Measurements from ENCODE around the gene BRIP1. TPM values are rescaled to one million over a fixed set of nuclear protein-coding genes. Genes with fewer than 3 reads are reported as not detected.
"Not testable (repeated sequence)": the region's sequence is repeated elsewhere in the genome, so short reads cannot be mapped to it uniquely, and the experiment has no call there.

The BRIP1 gene
- total and polyA plus RNA-seq, 8 donors = 3.4 to 18.1 (median 12.1) TPM

DNA sequence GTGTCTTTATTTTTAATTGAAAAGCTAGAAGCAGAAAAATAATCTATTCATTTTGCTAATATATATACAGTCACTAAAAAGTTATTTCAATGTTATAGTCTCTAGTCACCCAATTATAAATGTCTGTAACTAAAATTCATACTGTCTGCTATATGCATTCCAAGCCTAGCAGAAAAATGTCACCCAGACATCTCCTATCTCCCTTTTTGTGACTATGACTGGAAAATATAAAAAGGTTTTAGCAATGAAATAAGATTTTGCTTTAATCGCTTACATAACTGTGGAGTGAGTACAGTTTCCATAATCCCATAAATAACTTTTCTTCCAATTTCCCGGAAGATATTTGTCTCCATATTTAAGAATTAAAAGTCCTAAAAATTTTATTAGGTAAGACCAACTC lies 88.6 kb downstream of the BRIP1 start:
- ATAC-seq (no peak), DNase-seq (no peak)
- no peak overlapping the region for H3K27ac ChIP-seq
- H3K4me3 ChIP-seq = no peak overlapping the region
- H3K9me3 ChIP-seq = peaks cover 4 to 18% of the 10 kb centered on the region in 2 donors
- peaks cover 0 to 4% of the 10 kb centered on the region in 2 donors for H3K36me3 ChIP-seq
- no peaks in the 10 kb centered on the region for H3K4me1 ChIP-seq
- H3K27me3 ChIP-seq = no peaks in the 10 kb centered on the region
- TF ChIP-seq, protein P1, sequence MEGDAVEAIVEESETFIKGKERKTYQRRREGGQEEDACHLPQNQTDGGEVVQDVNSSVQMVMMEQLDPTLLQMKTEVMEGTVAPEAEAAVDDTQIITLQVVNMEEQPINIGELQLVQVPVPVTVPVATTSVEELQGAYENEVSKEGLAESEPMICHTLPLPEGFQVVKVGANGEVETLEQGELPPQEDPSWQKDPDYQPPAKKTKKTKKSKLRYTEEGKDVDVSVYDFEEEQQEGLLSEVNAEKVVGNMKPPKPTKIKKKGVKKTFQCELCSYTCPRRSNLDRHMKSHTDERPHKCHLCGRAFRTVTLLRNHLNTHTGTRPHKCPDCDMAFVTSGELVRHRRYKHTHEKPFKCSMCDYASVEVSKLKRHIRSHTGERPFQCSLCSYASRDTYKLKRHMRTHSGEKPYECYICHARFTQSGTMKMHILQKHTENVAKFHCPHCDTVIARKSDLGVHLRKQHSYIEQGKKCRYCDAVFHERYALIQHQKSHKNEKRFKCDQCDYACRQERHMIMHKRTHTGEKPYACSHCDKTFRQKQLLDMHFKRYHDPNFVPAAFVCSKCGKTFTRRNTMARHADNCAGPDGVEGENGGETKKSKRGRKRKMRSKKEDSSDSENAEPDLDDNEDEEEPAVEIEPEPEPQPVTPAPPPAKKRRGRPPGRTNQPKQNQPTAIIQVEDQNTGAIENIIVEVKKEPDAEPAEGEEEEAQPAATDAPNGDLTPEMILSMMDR (IDR thresholded peaks at IDR 0.05) = no peak
- intact Hi-C loops (cut with DNase I) = no loop called here

DNA sequence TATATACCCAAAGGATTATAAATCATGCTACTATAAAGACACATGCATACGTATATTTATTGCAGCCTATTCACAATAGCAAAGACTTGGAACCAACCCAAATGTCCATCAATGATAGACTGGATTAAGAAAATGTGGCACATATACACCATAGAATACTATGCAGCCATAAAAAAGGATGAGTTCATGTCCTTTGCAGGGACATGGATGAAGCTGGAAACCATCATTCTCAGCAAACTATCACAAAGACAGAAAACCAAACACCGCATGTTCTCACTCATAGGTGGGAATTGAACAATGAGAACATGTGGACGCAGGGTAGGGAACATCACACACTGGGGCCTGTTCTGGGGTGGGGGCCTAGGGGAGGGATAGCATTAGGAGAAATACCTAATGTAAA lies 89.2 kb downstream of the BRIP1 start:
- H3K36me3 ChIP-seq; H3K27ac ChIP-seq; DNase-seq; H3K4me1 ChIP-seq; H3K4me3 ChIP-seq; H3K27me3 ChIP-seq; ATAC-seq; intact Hi-C loops (cut with DNase I): not testable (repeated sequence)
- H3K9me3 ChIP-seq = peaks cover 4 to 18% of the 10 kb centered on the region in 2 donors

DNA sequence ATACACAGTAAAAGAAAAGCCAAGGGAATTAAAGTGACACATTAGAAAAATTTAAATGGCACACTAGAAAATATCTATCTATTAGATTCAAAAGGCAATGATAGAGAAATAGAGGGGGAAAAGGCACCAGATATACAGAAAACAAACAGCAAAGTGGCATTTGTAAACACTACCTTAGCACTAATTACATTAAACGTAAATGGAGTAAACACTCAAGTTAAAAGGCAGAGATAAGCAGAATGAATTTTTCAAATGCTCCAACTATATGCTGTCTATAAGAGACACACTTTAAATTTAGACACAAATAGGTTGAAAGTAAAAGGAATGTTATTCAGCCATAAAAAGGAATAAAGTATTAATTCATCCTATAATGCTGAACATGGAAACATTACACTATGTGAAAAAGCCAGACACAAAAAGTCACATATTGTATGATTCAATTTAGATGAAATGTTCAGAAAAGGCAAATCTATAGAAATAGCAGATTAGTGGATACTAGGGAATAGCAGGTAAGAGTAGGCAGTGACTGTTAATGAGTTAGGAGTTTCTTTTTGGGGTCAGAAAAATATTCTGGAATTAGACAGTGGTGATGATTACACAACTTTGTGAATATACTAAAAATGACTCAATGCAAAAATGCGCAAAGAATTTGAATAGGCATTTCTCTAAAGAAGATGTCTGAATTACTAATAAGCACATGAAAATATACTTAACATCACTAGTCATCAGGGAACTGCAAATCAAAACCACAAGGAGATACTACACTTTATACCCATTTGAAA lies 92.4 kb downstream of the BRIP1 start:
- TF ChIP-seq, protein P1 (IDR thresholded peaks at IDR 0.05) = no peak
- Histone ChIP-seq H3K27ac (no peak overlapping the region), H3K9me3 (peaks cover 4 to 18% of the 10 kb centered on the region in 2 donors), H3K27me3 (no peaks in the 10 kb centered on the region), H3K4me1 (no peaks in the 10 kb centered on the region), H3K4me3 (no peak overlapping the region), H3K36me3 (peaks cover 0 to 4% of the 10 kb centered on the region in 2 donors)
- DNase-seq = no peak
- intact Hi-C loops (cut with DNase I) = no loop called here
- no peak for ATAC-seq

DNA sequence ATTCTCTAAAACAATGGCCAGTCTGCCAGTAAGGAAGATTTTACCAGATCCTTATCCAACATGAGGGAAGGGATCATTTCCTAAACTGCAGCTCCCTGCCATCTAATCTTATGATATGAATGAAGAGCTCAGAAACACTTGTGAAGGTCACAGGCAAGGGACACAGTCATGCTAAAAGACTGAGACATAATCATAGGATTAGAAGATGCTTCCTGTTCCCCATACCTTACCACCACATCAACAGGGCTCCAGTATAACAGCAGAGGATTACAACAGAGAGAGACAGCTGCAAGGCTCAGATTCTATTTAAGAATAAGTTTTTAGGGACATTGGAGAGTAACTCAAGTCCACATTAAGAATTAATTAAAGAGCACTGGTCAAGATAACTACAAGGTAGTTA lies 93.3 kb downstream of the BRIP1 start:
- H3K27me3 ChIP-seq = no peaks in the 10 kb centered on the region
- H3K27ac ChIP-seq = no peak overlapping the region
- DNase-seq (no peak), ATAC-seq (no peak)
- TF ChIP-seq, protein P1 (IDR thresholded peaks at IDR 0.05) = no peak
- H3K36me3 ChIP-seq = peaks cover 0 to 4% of the 10 kb centered on the region in 2 donors
- H3K4me1 ChIP-seq = no peaks in the 10 kb centered on the region
- H3K9me3 ChIP-seq = peaks cover 4 to 18% of the 10 kb centered on the region in 2 donors
- no peak overlapping the region for H3K4me3 ChIP-seq
- intact Hi-C loops (cut with DNase I) = no loop called here

DNA sequence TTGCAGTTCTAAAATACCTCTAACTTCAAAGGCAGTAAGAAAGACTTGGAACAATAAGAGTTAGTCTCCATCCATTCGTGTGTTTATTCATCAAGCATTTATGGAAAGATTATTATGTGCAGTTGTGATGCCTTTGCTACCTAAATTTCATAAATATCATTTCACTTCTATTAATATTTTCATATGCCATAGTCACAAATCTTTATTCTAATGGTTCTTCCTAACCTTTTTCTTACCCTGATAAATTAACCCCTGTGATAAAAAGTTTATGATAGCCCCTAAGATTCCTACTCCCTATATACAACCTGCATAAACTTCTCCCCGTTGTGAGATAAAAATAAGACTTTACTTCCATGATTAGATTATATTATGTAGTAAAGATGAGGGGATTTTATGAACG lies 94.9 kb downstream of the BRIP1 start:
- Histone ChIP-seq H3K9me3 (peaks cover 4 to 18% of the 10 kb centered on the region in 2 donors), H3K4me1 (no peaks in the 10 kb centered on the region), H3K27ac (no peak overlapping the region), H3K36me3 (peaks cover 0 to 4% of the 10 kb centered on the region in 2 donors), H3K4me3 (no peak overlapping the region), H3K27me3 (no peaks in the 10 kb centered on the region)
- DNase-seq (no peak), ATAC-seq (no peak)
- intact Hi-C loops (cut with DNase I) = loop anchor here in 1 of 2 donors (10.0 kb wide), 1 partner anchor 46 kb away; no protein-coding TSS in a partner anchor
- TF ChIP-seq, protein P1 (IDR thresholded peaks at IDR 0.05) = no peak

Data from left lung (tissue), 10 donors.